ENCODE results near the gene PGAP2.

GRCh38 chr11:3817181-3817800 is 8.9 kb downstream of the PGAP2 start:
- TF ChIP-seq CTCF (IDR thresholded peaks at IDR 0.05), result no peak
- no peak for TF ChIP-seq POLR2A (IDR thresholded peaks at IDR 0.05)
